Smooth muscle cell (in vitro differentiated cells): ENCODE measurements around the gene C10orf67. TPM values are rescaled to one million over a fixed set of nuclear protein-coding genes. Genes with fewer than 3 reads are reported as not detected.
A peak's percentile ranks its signal among the peaks of the same experiment; 100 is the strongest.

ENCODE experiments used
- DNase-seq: peaks from one replicate; lab custom pipeline; 2025; ENCODE audit not compliant: unreplicated experiment; lab: John Stamatoyannopoulos, UW
- H2AFZ ChIP-seq: fragments of 200-600 bp; sonication (generic); 2 replicates; pipeline ENCODE4 v1.6.0; 2016; ENCODE audit warnings: antibody characterized with exemption, low read depth, mild to moderate bottlenecking
- H3F3A ChIP-seq: fragments of 200-600 bp; sonication (generic); 2 replicates; pipeline ENCODE4 v1.6.0; 2017; ENCODE audit warnings: antibody characterized with exemption, low read depth
- H3K27ac ChIP-seq: fragments of 200-600 bp; sonication (generic); 2 replicates; pipeline ENCODE4 v1.5.1; 2016; ENCODE audit warnings: low read depth, mild to moderate bottlenecking
- H3K27me3 ChIP-seq: fragments of 200-600 bp; sonication (generic); 2 replicates; pipeline ENCODE4 v1.6.1; 2016; ENCODE audit warnings: low read depth, mild to moderate bottlenecking
- H3K36me3 ChIP-seq: fragments of 200-600 bp; sonication (generic); 2 replicates; pipeline ENCODE4 v1.5.1; 2016; ENCODE audit warnings: low read depth
- H3K4me1 ChIP-seq: fragments of 200-600 bp; sonication (generic); 2 replicates; pipeline ENCODE4 v1.5.1; 2016; ENCODE audit warnings: low read depth
- H3K4me2 ChIP-seq: fragments of 200-600 bp; sonication (generic); 2 replicates; pipeline ENCODE4 v1.6.0; 2016; ENCODE audit warnings: mild to moderate bottlenecking
- H3K4me3 ChIP-seq: fragments of 200-600 bp; sonication (generic); 2 replicates; pipeline ENCODE4 v1.5.1; 2016; ENCODE audit warnings: mild to moderate bottlenecking
- H3K79me2 ChIP-seq: fragments of 200-600 bp; sonication (generic); 2 replicates; pipeline ENCODE4 v1.6.0; 2016; ENCODE audit warnings: low read depth, mild to moderate bottlenecking
- H3K9ac ChIP-seq: fragments of 200-600 bp; sonication (generic); 2 replicates; pipeline ENCODE4 v1.6.0; 2016; ENCODE audit warnings: low read depth
- H3K9me3 ChIP-seq: fragments of 200-600 bp; sonication (generic); replicated peaks from 2 replicates; pipeline ENCODE4 v1.5.1; 2016; ENCODE audit warnings: low read depth
- H4K20me1 ChIP-seq: fragments of 200-600 bp; sonication (generic); 2 replicates; pipeline ENCODE4 v1.6.0; 2016; ENCODE audit warnings: low read depth
- CTCF ChIP-seq: fragments of 200-600 bp; sonication (generic); IDR thresholded peaks from 2 replicates; pipeline ENCODE4 v1.5.1; 2017; ENCODE audit warnings: borderline replicate concordance, mild to moderate bottlenecking, antibody characterized with exemption; ENCODE audit not compliant: insufficient read depth, poor library complexity, severe bottlenecking
- WGBS: methylation state at CpG from one replicate; pipeline ENCODE4 v1.1.7; 2016; ENCODE audit warnings: low lambda C conversion rate; 5-methylcytosine and 5-hydroxymethylcytosine counted together
- polyA plus RNA-seq: library from polyadenylated mRNA; unstranded; fragments of >200 nt; fragmentation: Nextera tagmentation; extraction: Ambion mirVana; gene quantifications from 2 replicates; pipeline ENCODE4 v1.2.1, GENCODE V29; 2016
- total RNA-seq: library from RNA; depleted of rRNA; stranded (reverse); fragments of >200 nt; gene quantifications from 2 replicates; pipeline ENCODE4 v1.2.3, GENCODE V29; 2014

Gene C10orf67
- total and polyA plus RNA-seq, 2 experiments from 2014 or later, result not detected

- no peaks in the 10 kb centered on the region for H3K79me2 ChIP-seq
- H3K9me3 ChIP-seq, result no peaks in the 10 kb centered on the region
- H4K20me1 ChIP-seq, result no peaks in the 10 kb centered on the region
- no peaks in the 10 kb centered on the region for H3K36me3 ChIP-seq
- no peak overlapping the region for H3K4me2 ChIP-seq
- 7% methylated on average over 41 of the region's 41 CpGs for WGBS
- no peaks in the 10 kb centered on the region for H3F3A ChIP-seq
- H2AFZ ChIP-seq, result no peak overlapping the region
- no peak overlapping the region for H3K9ac ChIP-seq
- peaks cover 98% of the 10 kb centered on the region for H3K27me3 ChIP-seq
- no peak for DNase-seq
- H3K27ac ChIP-seq, result no peak overlapping the region
- no peak for TF ChIP-seq CTCF
- H3K4me1 ChIP-seq, result no peaks in the 10 kb centered on the region
- no peak overlapping the region for H3K4me3 ChIP-seq
Measured at GRCh38 chr10:23172429-23173213, 172.0 kb downstream of the C10orf67 start.

GRCh38 chr10:23171232-23171876, 173.2 kb downstream of the C10orf67 start:
- no peak overlapping the region for H3K4me2 ChIP-seq
- no peaks in the 10 kb centered on the region for H3K79me2 ChIP-seq
- no peak overlapping the region for H3K27ac ChIP-seq
- 23% methylated on average over 26 of the region's 26 CpGs for whole genome bisulfite sequencing
- H3K36me3 ChIP-seq, result no peaks in the 10 kb centered on the region
- H2AFZ ChIP-seq, result no peak overlapping the region
- H3K9ac ChIP-seq, result no peak overlapping the region
- H3K4me1 ChIP-seq, result no peaks in the 10 kb centered on the region
- TF ChIP-seq CTCF, result no peak
- H4K20me1 ChIP-seq, result no peaks in the 10 kb centered on the region
- no peaks in the 10 kb centered on the region for H3F3A ChIP-seq
- H3K9me3 ChIP-seq, result no peaks in the 10 kb centered on the region
- H3K27me3 ChIP-seq, result peaks cover 97% of the 10 kb centered on the region
- H3K4me3 ChIP-seq, result no peak overlapping the region
- DNase-seq, result no peak

GRCh38 chr10:23158370-23158769, 186.2 kb downstream of the C10orf67 start:
- Histone ChIP-seq H3K9ac (no peak overlapping the region), H2AFZ (no peak overlapping the region), H3K9me3 (no peaks in the 10 kb centered on the region), H3K4me1 (peaks cover 4% of the 10 kb centered on the region), H3F3A (no peaks in the 10 kb centered on the region), H3K4me3 (peak overlapping the region; percentile 37), H3K27me3 (peaks cover 33% of the 10 kb centered on the region), H4K20me1 (no peaks in the 10 kb centered on the region), H3K79me2 (no peaks in the 10 kb centered on the region), H3K36me3 (no peaks in the 10 kb centered on the region), H3K4me2 (peak overlapping the region; percentile 86), H3K27ac (no peak overlapping the region)
- 3% methylated on average over 5 of the region's 5 CpGs for WGBS
- peak; percentile 72 for TF ChIP-seq CTCF
- no peak for DNase-seq
